ENCODE results near the gene FBXW11. TPM values are rescaled to one million over a fixed set of nuclear protein-coding genes. Genes with fewer than 3 reads are reported as not detected.

Gene FBXW11
- total RNA-seq, 1 experiment from 2014 or later, result 46.3 TPM

DNA sequence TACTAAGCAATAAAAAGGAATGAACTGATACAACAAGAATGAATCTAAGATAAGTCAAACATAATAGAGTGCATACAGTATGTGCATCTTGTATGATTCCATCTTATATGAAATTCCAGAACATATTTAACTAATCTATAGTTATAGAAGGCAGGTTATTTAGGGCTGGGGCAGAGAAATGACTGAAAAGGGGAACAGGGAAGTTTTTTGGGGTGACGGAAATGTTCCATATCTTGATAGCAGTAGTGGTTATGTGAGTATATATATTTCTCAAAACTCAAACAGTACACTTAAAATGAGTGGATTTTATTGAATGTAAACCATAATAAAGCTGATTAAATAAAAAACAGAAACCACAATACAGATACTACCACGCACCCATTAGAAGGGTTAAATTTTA lies 24.6 kb downstream of the FBXW11 start:
- H3K4me1 ChIP-seq, result no peaks in the 10 kb centered on the region
- BruUV-seq (replicated peaks), result no TSS peak
- peaks cover 9% of the 10 kb centered on the region for H3K4me1 Mint-ChIP-seq (ENCODE audit: low read depth, unreplicated experiment)
- H3K27ac Mint-ChIP-seq (ENCODE audit: unreplicated experiment), result no peak overlapping the region
- no peaks in the 10 kb centered on the region for H3K27me3 Mint-ChIP-seq (ENCODE audit: insufficient read depth, unreplicated experiment)
- no peak for DNase-seq
- H3K36me3 ChIP-seq (ENCODE audit: control insufficient read depth, insufficient read depth, low read length), result peaks cover 1% of the 10 kb centered on the region; the same call in 1 of the 2 replicates
- peaks cover 8% of the 10 kb centered on the region for H3K9me3 Mint-ChIP-seq (ENCODE audit: unreplicated experiment)
- H3K4me3 ChIP-seq (ENCODE audit: low read depth, low read length), result no peak overlapping the region
- ChIA-PET CTCF (no interaction called here), POLR2A (interaction anchor here (0.6 kb wide), 1 partner anchor 68 kb away, joined by 3 read pairs; no protein-coding TSS in a partner anchor)
- intact Hi-C loops (cut with micrococcal nuclease; ENCODE audit: unreplicated experiment), result no loop called here
- no peak overlapping the region for H3K4me3 Mint-ChIP-seq (ENCODE audit: unreplicated experiment)
- TF ChIP-seq, protein P1, sequence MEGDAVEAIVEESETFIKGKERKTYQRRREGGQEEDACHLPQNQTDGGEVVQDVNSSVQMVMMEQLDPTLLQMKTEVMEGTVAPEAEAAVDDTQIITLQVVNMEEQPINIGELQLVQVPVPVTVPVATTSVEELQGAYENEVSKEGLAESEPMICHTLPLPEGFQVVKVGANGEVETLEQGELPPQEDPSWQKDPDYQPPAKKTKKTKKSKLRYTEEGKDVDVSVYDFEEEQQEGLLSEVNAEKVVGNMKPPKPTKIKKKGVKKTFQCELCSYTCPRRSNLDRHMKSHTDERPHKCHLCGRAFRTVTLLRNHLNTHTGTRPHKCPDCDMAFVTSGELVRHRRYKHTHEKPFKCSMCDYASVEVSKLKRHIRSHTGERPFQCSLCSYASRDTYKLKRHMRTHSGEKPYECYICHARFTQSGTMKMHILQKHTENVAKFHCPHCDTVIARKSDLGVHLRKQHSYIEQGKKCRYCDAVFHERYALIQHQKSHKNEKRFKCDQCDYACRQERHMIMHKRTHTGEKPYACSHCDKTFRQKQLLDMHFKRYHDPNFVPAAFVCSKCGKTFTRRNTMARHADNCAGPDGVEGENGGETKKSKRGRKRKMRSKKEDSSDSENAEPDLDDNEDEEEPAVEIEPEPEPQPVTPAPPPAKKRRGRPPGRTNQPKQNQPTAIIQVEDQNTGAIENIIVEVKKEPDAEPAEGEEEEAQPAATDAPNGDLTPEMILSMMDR (IDR thresholded peaks at IDR 0.05; ENCODE audit: insufficient read depth in 1 of 2, low read depth in 1 of 2, low read length in 1 of 2, severe bottlenecking in 1 of 2, unreplicated experiment in 1 of 2), result no peak
- peaks cover 8% of the 10 kb centered on the region for H3K36me3 Mint-ChIP-seq (ENCODE audit: insufficient read depth, unreplicated experiment)
- H3K27me3 ChIP-seq (replicated peaks; ENCODE audit: control insufficient read depth, insufficient read depth, low read length), result no peaks in the 10 kb centered on the region
- H3K9me3 ChIP-seq, result peaks cover 20% of the 10 kb centered on the region

DNA sequence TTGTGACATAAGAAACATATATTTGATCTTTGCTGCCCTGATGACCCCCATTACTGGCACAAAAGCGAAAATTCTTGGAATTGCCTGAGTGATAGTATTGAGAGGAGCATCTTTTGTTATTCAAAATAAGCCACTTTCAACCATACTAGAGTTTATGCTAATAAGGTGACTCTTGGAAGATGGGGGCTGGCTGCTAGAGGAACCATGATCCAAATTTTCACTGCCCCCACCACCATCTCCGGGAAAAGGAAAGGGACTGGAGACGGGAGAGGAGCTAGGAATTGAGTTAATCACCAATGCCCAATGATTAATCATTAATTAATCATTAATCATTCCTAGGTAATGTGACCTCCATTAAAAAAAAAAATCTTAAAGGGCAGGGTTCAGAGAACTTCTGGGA lies 25.6 kb downstream of the FBXW11 start:
- Mint-ChIP-seq H3K27me3 (ENCODE audit: insufficient read depth, unreplicated experiment) (no peaks in the 10 kb centered on the region), H3K27ac (ENCODE audit: unreplicated experiment) (no peak overlapping the region), H3K4me3 (ENCODE audit: unreplicated experiment) (no peak overlapping the region), H3K4me1 (ENCODE audit: low read depth, unreplicated experiment) (peaks cover 10% of the 10 kb centered on the region), H3K36me3 (ENCODE audit: insufficient read depth, unreplicated experiment) (peaks cover 5% of the 10 kb centered on the region), H3K9me3 (ENCODE audit: unreplicated experiment) (peaks cover 8% of the 10 kb centered on the region)
- Histone ChIP-seq H3K4me1 (no peaks in the 10 kb centered on the region), H3K9me3 (peaks cover 20% of the 10 kb centered on the region), H3K4me3 (ENCODE audit: low read depth, low read length) (no peak overlapping the region), H3K36me3 (ENCODE audit: control insufficient read depth, insufficient read depth, low read length) (peaks cover 1% of the 10 kb centered on the region; the same call in 1 of the 2 replicates), H3K27me3 (replicated peaks; ENCODE audit: control insufficient read depth, insufficient read depth, low read length) (no peaks in the 10 kb centered on the region)
- no peak for DNase-seq
- intact Hi-C loops (cut with micrococcal nuclease; ENCODE audit: unreplicated experiment), result no loop called here
- TF ChIP-seq, protein P1 (IDR thresholded peaks at IDR 0.05; ENCODE audit: insufficient read depth in 1 of 2, low read depth in 1 of 2, low read length in 1 of 2, severe bottlenecking in 1 of 2, unreplicated experiment in 1 of 2), result no peak
- ChIA-PET POLR2A (no interaction called here), CTCF (no interaction called here)
- no TSS peak for BruUV-seq (replicated peaks)

DNA sequence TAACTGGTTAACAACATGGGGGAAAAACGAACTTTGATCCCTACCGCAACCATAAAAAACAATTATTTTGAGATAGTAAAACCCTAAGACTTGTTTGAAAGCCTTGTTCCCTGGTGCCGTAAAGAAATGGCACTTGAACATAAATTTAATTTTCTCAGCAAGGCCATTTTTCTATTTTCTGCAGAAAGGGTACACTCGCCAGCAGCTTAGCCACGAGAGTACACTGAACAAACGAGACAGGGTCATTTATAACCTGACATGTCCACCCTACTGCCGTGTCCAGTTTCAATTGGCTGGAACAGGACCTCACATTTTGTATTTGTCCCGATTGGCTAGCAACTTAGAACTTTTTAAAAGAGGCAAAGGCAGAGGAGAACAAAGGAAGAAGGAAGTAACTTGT lies 26.8 kb downstream of the FBXW11 start:
- peaks cover 1% of the 10 kb centered on the region; the same call in 1 of the 2 replicates for H3K36me3 ChIP-seq (ENCODE audit: control insufficient read depth, insufficient read depth, low read length)
- Mint-ChIP-seq H3K27ac (ENCODE audit: unreplicated experiment) (no peak overlapping the region), H3K9me3 (ENCODE audit: unreplicated experiment) (peaks cover 8% of the 10 kb centered on the region), H3K27me3 (ENCODE audit: insufficient read depth, unreplicated experiment) (no peaks in the 10 kb centered on the region), H3K4me3 (ENCODE audit: unreplicated experiment) (no peak overlapping the region), H3K4me1 (ENCODE audit: low read depth, unreplicated experiment) (peaks cover 10% of the 10 kb centered on the region), H3K36me3 (ENCODE audit: insufficient read depth, unreplicated experiment) (peaks cover 5% of the 10 kb centered on the region)
- H3K27me3 ChIP-seq (replicated peaks; ENCODE audit: control insufficient read depth, insufficient read depth, low read length), result no peaks in the 10 kb centered on the region
- H3K4me3 ChIP-seq (ENCODE audit: low read depth, low read length), result no peak overlapping the region
- TF ChIP-seq, protein P1 (IDR thresholded peaks at IDR 0.05; ENCODE audit: insufficient read depth in 1 of 2, low read depth in 1 of 2, low read length in 1 of 2, severe bottlenecking in 1 of 2, unreplicated experiment in 1 of 2), result no peak
- no TSS peak for BruUV-seq (replicated peaks)
- ChIA-PET POLR2A (no interaction called here), CTCF (no interaction called here)
- intact Hi-C loops (cut with micrococcal nuclease; ENCODE audit: unreplicated experiment), result no loop called here
- H3K4me1 ChIP-seq, result no peaks in the 10 kb centered on the region
- H3K9me3 ChIP-seq, result peaks cover 20% of the 10 kb centered on the region
- no peak for DNase-seq
